Osteoblast (primary cell): ENCODE data around the gene HES6. TPM values are rescaled to one million over a fixed set of nuclear protein-coding genes. Genes with fewer than 3 reads are reported as not detected.

ENCODE experiments used
- DNase-seq: peaks from one replicate; pipeline ENCODE4 v3.0.0; 2011; ENCODE audit warnings: low spot score, mixed read lengths; ENCODE audit not compliant: insufficient read length; ENCODE audit errors: missing footprints
- H2AFZ ChIP-seq: 2 replicates; pipeline ENCODE4 v1.6.0; 2011; ENCODE audit warnings: mild to moderate bottlenecking, low read length
- H3K27ac ChIP-seq: 2 replicates; pipeline ENCODE4 v1.5.1; 2011; ENCODE audit warnings: mild to moderate bottlenecking, low read depth, low read length, moderate library complexity
- H3K27me3 ChIP-seq: 2 replicates; pipeline ENCODE4 v1.6.0; 2012; ENCODE audit warnings: mild to moderate bottlenecking, control low read depth, inconsistent platforms, low read length, moderate library complexity; ENCODE audit not compliant: insufficient read depth
- H3K36me3 ChIP-seq: 2 replicates; pipeline ENCODE4 v1.5.1; 2011; ENCODE audit warnings: mild to moderate bottlenecking, low read length, control low read depth, moderate library complexity; ENCODE audit not compliant: insufficient read depth
- H3K4me1 ChIP-seq: 2 replicates; pipeline ENCODE4 v1.5.1; 2011; ENCODE audit warnings: mild to moderate bottlenecking, low read length, control low read depth, moderate library complexity; ENCODE audit not compliant: insufficient read depth
- H3K4me2 ChIP-seq: 2 replicates; pipeline ENCODE4 v1.6.0; 2011; ENCODE audit warnings: mild to moderate bottlenecking, low read length; ENCODE audit not compliant: insufficient read depth
- H3K4me3 ChIP-seq: fragments of 200-600 bp; sonication (generic); 3 replicates; pipeline ENCODE4 v1.5.1; 2012; ENCODE audit warnings: mild to moderate bottlenecking, low read length, inconsistent platforms; ENCODE audit not compliant: insufficient read depth
- H3K79me2 ChIP-seq: 2 replicates; pipeline ENCODE4 v1.6.0; 2012; ENCODE audit warnings: mild to moderate bottlenecking, low read length, control low read depth, inconsistent platforms; ENCODE audit not compliant: insufficient read depth
- H3K9me3 ChIP-seq: 2 replicates; pipeline ENCODE4 v1.5.1; 2011; ENCODE audit warnings: low read depth, low read length, control low read depth
- H4K20me1 ChIP-seq: 2 replicates; pipeline ENCODE4 v1.6.0; 2012; ENCODE audit warnings: mild to moderate bottlenecking, low read length, control low read depth; ENCODE audit not compliant: insufficient read depth
- total RNA-seq: library from RNA; depleted of rRNA; stranded (reverse); fragments of >200 nt; gene quantifications from 2 replicates; pipeline ENCODE4 v1.2.3, GENCODE V29; 2012
- TF ChIP-seq, protein P1 (sequence below): IDR thresholded peaks from 2 replicates; pipeline ENCODE4 v1.5.1; 2011; ENCODE audit warnings: mild to moderate bottlenecking, low read depth, low read length, moderate library complexity; ENCODE audit errors: extremely low read depth

HES6 gene
- total RNA-seq, 1 donor: 4.0 TPM

DNA sequence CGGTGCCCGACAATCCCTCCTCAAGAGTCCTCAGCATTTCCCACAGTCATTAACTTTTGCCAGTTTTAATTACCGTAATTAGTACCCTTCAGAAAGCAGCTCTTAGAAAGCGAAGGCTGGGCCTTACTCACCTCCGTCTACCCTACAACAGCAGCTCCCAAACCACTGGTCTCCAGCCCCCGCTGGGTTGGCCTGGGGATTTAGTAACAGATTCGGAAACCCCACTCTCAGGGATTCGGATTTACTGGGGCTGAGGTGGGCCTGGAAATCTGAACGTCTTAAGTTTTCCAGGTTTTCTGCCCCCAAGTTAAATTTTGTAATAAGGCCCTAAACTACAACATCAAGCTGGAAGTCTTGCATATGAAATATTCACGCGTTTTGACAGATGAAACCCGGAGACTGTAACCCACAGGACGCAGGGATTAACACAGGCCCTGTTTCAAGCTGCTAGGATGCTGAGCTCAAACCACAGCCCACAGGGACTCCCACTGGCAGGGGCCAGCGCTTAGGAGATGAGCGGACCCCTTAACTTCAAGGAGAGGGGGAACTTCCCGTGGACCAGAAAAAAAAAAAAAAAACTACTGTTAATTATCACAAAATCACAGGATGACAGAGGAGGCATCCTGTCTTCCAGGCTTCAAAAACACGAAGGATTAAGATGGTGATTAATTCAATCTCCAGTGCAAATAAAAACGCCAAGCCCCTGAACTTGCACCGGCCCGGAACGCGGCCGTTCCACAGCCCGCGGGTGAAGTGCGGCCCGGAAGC lies 37.3 kb downstream of the HES6 start:
- peak overlapping the region; percentile 81 for H3K27ac ChIP-seq
- peak overlapping the region; percentile 49 for H2AFZ ChIP-seq
- peak; percentile 94 for DNase-seq
- no peaks in the 10 kb centered on the region for H3K9me3 ChIP-seq
- H3K27me3 ChIP-seq: peaks cover 16% of the 10 kb centered on the region
- peak overlapping the region; percentile 85 for H3K4me3 ChIP-seq
- H3K4me2 ChIP-seq: peak overlapping the region; percentile 94
- peaks cover 59% of the 10 kb centered on the region for H3K79me2 ChIP-seq
- peaks cover 20% of the 10 kb centered on the region for H3K4me1 ChIP-seq
- H4K20me1 ChIP-seq: peaks cover 43% of the 10 kb centered on the region
- H3K36me3 ChIP-seq: no peaks in the 10 kb centered on the region
- TF ChIP-seq, protein P1, sequence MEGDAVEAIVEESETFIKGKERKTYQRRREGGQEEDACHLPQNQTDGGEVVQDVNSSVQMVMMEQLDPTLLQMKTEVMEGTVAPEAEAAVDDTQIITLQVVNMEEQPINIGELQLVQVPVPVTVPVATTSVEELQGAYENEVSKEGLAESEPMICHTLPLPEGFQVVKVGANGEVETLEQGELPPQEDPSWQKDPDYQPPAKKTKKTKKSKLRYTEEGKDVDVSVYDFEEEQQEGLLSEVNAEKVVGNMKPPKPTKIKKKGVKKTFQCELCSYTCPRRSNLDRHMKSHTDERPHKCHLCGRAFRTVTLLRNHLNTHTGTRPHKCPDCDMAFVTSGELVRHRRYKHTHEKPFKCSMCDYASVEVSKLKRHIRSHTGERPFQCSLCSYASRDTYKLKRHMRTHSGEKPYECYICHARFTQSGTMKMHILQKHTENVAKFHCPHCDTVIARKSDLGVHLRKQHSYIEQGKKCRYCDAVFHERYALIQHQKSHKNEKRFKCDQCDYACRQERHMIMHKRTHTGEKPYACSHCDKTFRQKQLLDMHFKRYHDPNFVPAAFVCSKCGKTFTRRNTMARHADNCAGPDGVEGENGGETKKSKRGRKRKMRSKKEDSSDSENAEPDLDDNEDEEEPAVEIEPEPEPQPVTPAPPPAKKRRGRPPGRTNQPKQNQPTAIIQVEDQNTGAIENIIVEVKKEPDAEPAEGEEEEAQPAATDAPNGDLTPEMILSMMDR: no peak

DNA sequence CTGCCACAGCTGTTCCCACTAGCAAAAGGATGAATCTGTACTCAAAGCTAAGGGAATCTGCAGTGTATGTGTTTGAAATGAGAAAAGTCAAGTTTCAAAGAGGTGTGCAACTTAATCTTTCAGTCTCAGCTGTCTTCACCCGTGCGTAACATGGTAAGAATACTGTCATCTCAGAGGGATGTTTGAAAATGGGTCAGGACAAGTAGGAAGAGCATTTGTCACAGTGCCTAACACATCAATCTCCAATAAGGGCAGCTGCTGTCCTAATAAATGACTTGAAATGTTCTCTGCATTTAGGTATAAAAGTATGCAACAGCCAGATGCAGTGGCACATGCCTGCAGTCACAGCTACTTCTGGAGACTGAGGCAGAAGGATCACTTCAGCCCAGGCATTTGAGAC lies 49.4 kb downstream of the HES6 start:
- H3K36me3 ChIP-seq: peaks cover 78% of the 10 kb centered on the region
- H3K27me3 ChIP-seq: no peaks in the 10 kb centered on the region
- H3K27ac ChIP-seq: no peak overlapping the region
- DNase-seq: no peak
- peaks cover 14% of the 10 kb centered on the region for H4K20me1 ChIP-seq
- peaks cover 28% of the 10 kb centered on the region for H3K79me2 ChIP-seq
- no peak overlapping the region for H2AFZ ChIP-seq
- H3K4me1 ChIP-seq: no peaks in the 10 kb centered on the region
- no peak overlapping the region for H3K4me3 ChIP-seq
- TF ChIP-seq, protein P1: no peak
- H3K4me2 ChIP-seq: no peak overlapping the region
- H3K9me3 ChIP-seq: no peaks in the 10 kb centered on the region

Other genes with a start within 250 kb of the HES6 start
- gene SCLY, start 179.0 kb downstream of the HES6 start, total RNA-seq: 11.6 and 12.4 TPM in 2 replicates
- 1.8 and 9.8 TPM in 2 replicates for gene ESPNL, start 139.7 kb downstream of the HES6 start, total RNA-seq
- under 0.01 TPM in 2 replicates for gene KLHL30, start 101.4 kb downstream of the HES6 start, total RNA-seq
- 0.88 and 1.8 TPM in 2 replicates for gene ERFE, start 81.1 kb downstream of the HES6 start, total RNA-seq
- gene ILKAP, start 36.3 kb downstream of the HES6 start, total RNA-seq: 24.2 and 24.5 TPM in 2 replicates
- gene PER2, start 48.6 kb upstream of the HES6 start, total RNA-seq: 7.4 and 9.4 TPM in 2 replicates
- gene TRAF3IP1, start 80.5 kb upstream of the HES6 start, total RNA-seq: 7.6 and 8.5 TPM in 2 replicates
- gene ASB1, start 186.9 kb upstream of the HES6 start, total RNA-seq: 26.5 and 27.9 TPM in 2 replicates